Central memory CD8-positive, alpha-beta T cell (primary cell): ENCODE data around the gene RCC1.
"Not testable (repeated sequence)": the region's sequence is repeated elsewhere in the genome, so short reads cannot be mapped to it uniquely, and the experiment has no call there.

Experiments
- ATAC-seq: fragments of 150-1000 bp; cut with Tn5 transposase; replicated peaks from 2 replicates; pipeline ENCODE4 v1.10.0; 2022; ENCODE audit warnings: mild to moderate bottlenecking, moderate FRiP score, moderate number of reproducible peaks; ENCODE audit not compliant: poor library complexity, severe bottlenecking; ENCODE audit errors: extremely low read depth
- DNase-seq, 2 donors: peaks; one replicate each; pipeline ENCODE4 v3.0.0; 2021; ENCODE audit warnings: low spot score in 2 of 2
- H3K27ac Mint-ChIP-seq: one replicate; pipeline ENCODE4 v1.8.0; 2022; ENCODE audit warnings: low read depth, mild to moderate bottlenecking, moderate library complexity, mixed read lengths
- H3K27me3 Mint-ChIP-seq: one replicate; pipeline ENCODE4 v1.8.0; 2022; ENCODE audit warnings: mixed read lengths
- H3K36me3 Mint-ChIP-seq: one replicate; pipeline ENCODE4 v1.8.0; 2022; ENCODE audit warnings: mild to moderate bottlenecking, moderate library complexity, mixed read lengths; ENCODE audit not compliant: insufficient read depth
- H3K4me1 Mint-ChIP-seq: one replicate; pipeline ENCODE4 v1.8.0; 2022; ENCODE audit warnings: mixed read lengths
- H3K4me3 Mint-ChIP-seq: one replicate; pipeline ENCODE4 v1.8.0; 2022; ENCODE audit warnings: mild to moderate bottlenecking, moderate library complexity, mixed read lengths
- H3K9me3 Mint-ChIP-seq: one replicate; pipeline ENCODE4 v1.8.0; 2022; ENCODE audit warnings: mixed read lengths

RCC1 gene

GRCh38 chr1:28566931-28567330 is 61.1 kb downstream of the RCC1 start:
- Mint-ChIP-seq H3K9me3 (no peaks in the 10 kb centered on the region), H3K27me3 (no peaks in the 10 kb centered on the region), H3K36me3 (peaks cover 70% of the 10 kb centered on the region), H3K4me3 (no peak overlapping the region), H3K27ac (no peak overlapping the region), H3K4me1 (no peaks in the 10 kb centered on the region)
- DNase-seq = no peak
- no peak for ATAC-seq

- DNase-seq = no peak
- ATAC-seq = no peak
- H3K4me3 Mint-ChIP-seq = no peak overlapping the region
- H3K4me1 Mint-ChIP-seq = no peaks in the 10 kb centered on the region
- H3K27me3 Mint-ChIP-seq = no peaks in the 10 kb centered on the region
- H3K9me3 Mint-ChIP-seq = no peaks in the 10 kb centered on the region
- peaks cover 68% of the 10 kb centered on the region for H3K36me3 Mint-ChIP-seq
- H3K27ac Mint-ChIP-seq = no peak overlapping the region
These were observed 66.1 kb downstream of the RCC1 start for GRCh38 chr1:28571911-28572310.

GRCh38 chr1:28572891-28573290 is 67.0 kb downstream of the RCC1 start:
- H3K36me3 Mint-ChIP-seq = peaks cover 72% of the 10 kb centered on the region
- H3K9me3 Mint-ChIP-seq, H3K4me3 Mint-ChIP-seq, H3K4me1 Mint-ChIP-seq, H3K27me3 Mint-ChIP-seq, ATAC-seq, DNase-seq, H3K27ac Mint-ChIP-seq: not testable (repeated sequence)

GRCh38 chr1:28573564-28573963 is 67.7 kb downstream of the RCC1 start:
- no peak overlapping the region for H3K4me3 Mint-ChIP-seq
- H3K27ac Mint-ChIP-seq = no peak overlapping the region
- no peak for DNase-seq
- H3K36me3 Mint-ChIP-seq = peaks cover 71% of the 10 kb centered on the region
- no peak for ATAC-seq
- H3K27me3 Mint-ChIP-seq = no peaks in the 10 kb centered on the region
- no peaks in the 10 kb centered on the region for H3K9me3 Mint-ChIP-seq
- peaks cover 8% of the 10 kb centered on the region for H3K4me1 Mint-ChIP-seq

GRCh38 chr1:28577052-28577678 is 71.3 kb downstream of the RCC1 start:
- ATAC-seq = no peak
- no peak for DNase-seq
- H3K4me1 Mint-ChIP-seq = peaks cover 32% of the 10 kb centered on the region
- no peak overlapping the region for H3K27ac Mint-ChIP-seq
- H3K36me3 Mint-ChIP-seq = peaks cover 81% of the 10 kb centered on the region
- H3K27me3 Mint-ChIP-seq = no peaks in the 10 kb centered on the region
- H3K9me3 Mint-ChIP-seq = no peaks in the 10 kb centered on the region
- no peak overlapping the region for H3K4me3 Mint-ChIP-seq

- ATAC-seq = no peak
- peaks cover 38% of the 10 kb centered on the region for H3K4me1 Mint-ChIP-seq
- H3K27ac Mint-ChIP-seq = peak overlapping the region; percentile 64
- no peaks in the 10 kb centered on the region for H3K27me3 Mint-ChIP-seq
- no peaks in the 10 kb centered on the region for H3K9me3 Mint-ChIP-seq
- no peak for DNase-seq
- H3K4me3 Mint-ChIP-seq = no peak overlapping the region
- H3K36me3 Mint-ChIP-seq = peaks cover 78% of the 10 kb centered on the region
These were observed 72.1 kb downstream of the RCC1 start for GRCh38 chr1:28577738-28578536.

GRCh38 chr1:28578696-28579218 is 72.9 kb downstream of the RCC1 start:
- no peaks in the 10 kb centered on the region for H3K27me3 Mint-ChIP-seq
- H3K36me3 Mint-ChIP-seq = peaks cover 73% of the 10 kb centered on the region
- H3K4me1 Mint-ChIP-seq = peaks cover 42% of the 10 kb centered on the region
- peak overlapping the region; percentile 94 for H3K4me3 Mint-ChIP-seq
- no peaks in the 10 kb centered on the region for H3K9me3 Mint-ChIP-seq
- no peak overlapping the region for H3K27ac Mint-ChIP-seq
- ATAC-seq (no peak), DNase-seq (no peak)

GRCh38 chr1:28579401-28579800 is 73.6 kb downstream of the RCC1 start:
- Mint-ChIP-seq H3K27me3 (no peaks in the 10 kb centered on the region), H3K27ac (peak overlapping the region; percentile 89), H3K4me1 (peaks cover 42% of the 10 kb centered on the region), H3K9me3 (no peaks in the 10 kb centered on the region), H3K36me3 (peaks cover 69% of the 10 kb centered on the region), H3K4me3 (peak overlapping the region; percentile 94)
- DNase-seq (no peak), ATAC-seq (no peak)

GRCh38 chr1:28580722-28581530 is 75.1 kb downstream of the RCC1 start:
- Mint-ChIP-seq H3K27ac (peak overlapping the region; percentile 89), H3K36me3 (peaks cover 58% of the 10 kb centered on the region), H3K27me3 (no peaks in the 10 kb centered on the region), H3K4me1 (peaks cover 42% of the 10 kb centered on the region), H3K9me3 (no peaks in the 10 kb centered on the region), H3K4me3 (peak overlapping the region; percentile 94)
- DNase-seq (peak; percentile 34 to 52), ATAC-seq (peak; percentile 66)

GRCh38 chr1:28581531-28582247 is 75.8 kb downstream of the RCC1 start:
- Mint-ChIP-seq H3K9me3 (no peaks in the 10 kb centered on the region), H3K27me3 (no peaks in the 10 kb centered on the region), H3K4me1 (peaks cover 42% of the 10 kb centered on the region), H3K4me3 (peak overlapping the region; percentile 94), H3K27ac (peak overlapping the region; percentile 89), H3K36me3 (peaks cover 52% of the 10 kb centered on the region)
- DNase-seq (peak; percentile 87 to 89), ATAC-seq (peak; percentile 86)

GRCh38 chr1:28582248-28582615 is 76.4 kb downstream of the RCC1 start:
- DNase-seq (no peak), ATAC-seq (peak; percentile 4)
- H3K27me3 Mint-ChIP-seq = no peaks in the 10 kb centered on the region
- peak overlapping the region; percentile 94 for H3K4me3 Mint-ChIP-seq
- H3K27ac Mint-ChIP-seq = peak overlapping the region; percentile 89
- H3K9me3 Mint-ChIP-seq = no peaks in the 10 kb centered on the region
- H3K36me3 Mint-ChIP-seq = peaks cover 51% of the 10 kb centered on the region
- H3K4me1 Mint-ChIP-seq = peaks cover 42% of the 10 kb centered on the region
